Ovary (tissue), 9 donors: ENCODE data around the gene FAM241B. TPM values are rescaled to one million over a fixed set of nuclear protein-coding genes. Genes with fewer than 3 reads are reported as not detected.

ENCODE experiments used
- DNase-seq, 5 donors: peaks; one replicate each; pipeline ENCODE4 v3.0.0-alpha.2; 2019 to 2020
- H3K27ac ChIP-seq, 2 donors: fragments of 200-600 bp; one replicate each; pipeline versions ENCODE4 v1.5.1 to v1.8.0; 2019 to 2022
- H3K27me3 ChIP-seq: fragments of 200-600 bp; one replicate; pipeline ENCODE4 v1.8.0; 2022
- H3K36me3 ChIP-seq: fragments of 200-600 bp; sonication (generic); one replicate; pipeline ENCODE4 v1.5.1; 2019
- H3K4me1 ChIP-seq: one replicate; pipeline ENCODE4 v1.8.1; 2013; ENCODE audit warnings: mild to moderate bottlenecking, moderate library complexity; ENCODE audit not compliant: insufficient read depth
- H3K4me3 ChIP-seq: fragments of 200-600 bp; sonication (generic); one replicate; pipeline ENCODE4 v1.5.1; 2017
- H3K9me3 ChIP-seq, 2 donors: fragments of 200-600 bp in 1 of 2; sonication (generic) in 1 of 2; one replicate each; pipeline versions ENCODE4 v1.5.1 to v1.8.1; 2013 to 2019; ENCODE audit warnings: mild to moderate bottlenecking in 1 of 2, moderate library complexity in 1 of 2
- EP300 ChIP-seq: sonication (generic); formaldehyde crosslinking; IDR thresholded peaks from one replicate; pipeline ENCODE4 v1.6.1; 2017; ENCODE audit warnings: antibody characterized with exemption
- POLR2A ChIP-seq: fragments of 450-650 bp; IDR thresholded peaks from one replicate; pipeline ENCODE4 v1.6.1; 2017; ENCODE audit warnings: antibody characterized with exemption, mild to moderate bottlenecking, moderate library complexity
- WGBS, 3 donors: extraction: QIAGEN DNeasy Blood & Tissue Kit in 1 of 3; methylation state at CpG; one replicate each; pipeline versions ENCODE4 v1.1.5 to v1.1.7; 2013 to 2017; 5-methylcytosine and 5-hydroxymethylcytosine counted together
- intact Hi-C, 4 donors: fragments of 100-400 bp; cut with DNase I; formaldehyde crosslinking; loops; one replicate each; pipeline versions ENCODE4 v1.11.0 to v1.15.1; 2022 to 2023
- polyA plus RNA-seq, 2 donors: library from polyadenylated mRNA; stranded (reverse); fragments of 200-250 nt in 1 of 2; fragments of 350-450 nt in 1 of 2; fragmentation: Illumina TruSeq in 1 of 2; extraction: RNeasy Lipid Tissue Mini Kit (QIAGEN cat#74804) in 1 of 2; gene quantifications; one replicate each; pipeline ENCODE4 v1.2.3, GENCODE V29; 2013 to 2014
- total RNA-seq, 7 donors: library from RNA; depleted of rRNA in 2 of 7; stranded (reverse); fragments of >200 nt in 2 of 7; fragmentation: NEBNext Ultra II Directional in 3 of 7; extraction: Animal tissue kit (Norgen Biotek cat#: 25700) in 3 of 7; gene quantifications; one replicate each; pipeline versions ENCODE4 v1.1.0 to v1.2.4, GENCODE V29; 2016 to 2023
- TF ChIP-seq, protein P1 (sequence below), 3 donors: fragments of 450-650 bp in 2 of 3; fragments of 200-600 bp in 1 of 3; IDR thresholded peaks; one replicate each; pipeline versions ENCODE4 v1.5.1 to v1.8.0; 2016 to 2022; ENCODE audit warnings: antibody characterized with exemption in 3 of 3, mild to moderate bottlenecking in 1 of 3
- donor health status: DM: no; HTN: no; CAD: no; lungs with moderate emphysema.
- donor health status: DM: no; HTN: no; CAD: no.
- donor health status: Bipolar disorder and iron deficiency.
- donor health status: DM: yes; HTN: yes; CAD: no.
- donor health status: DM: no; HTN: no; CAD: no.
- donor health status: DM: yes; HTN: yes; CAD: no.

FAM241B gene
- total and polyA plus RNA-seq, 9 donors: 1.2 to 3.1 (median 2.0) TPM

DNA sequence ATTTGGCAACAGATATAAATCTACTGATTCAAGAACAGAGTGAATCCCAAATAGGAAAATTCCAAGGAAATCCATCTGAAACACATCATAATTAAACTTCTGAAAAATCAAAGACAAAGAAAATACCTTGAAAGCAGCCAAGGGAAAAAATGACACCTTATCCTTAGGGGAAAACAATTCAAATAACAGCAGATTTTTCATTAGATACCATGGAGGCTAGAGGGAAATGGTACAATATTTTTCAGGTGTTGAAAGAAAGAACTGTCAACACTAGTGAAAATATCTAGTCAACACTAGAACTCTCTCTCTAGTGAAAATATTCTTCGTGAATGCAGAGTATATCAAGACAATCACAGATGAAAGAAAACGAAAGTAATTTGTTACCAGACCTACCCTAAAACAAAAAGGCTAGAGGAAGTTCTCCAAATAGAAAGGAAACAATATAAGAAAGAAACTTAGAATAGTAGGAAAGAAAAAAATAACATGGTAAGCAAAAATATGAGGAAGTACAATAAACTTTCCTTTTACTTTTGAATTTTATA, 5.7 kb upstream of the FAM241B start:
- intact Hi-C loops: no loop called here
- H3K36me3 ChIP-seq: no peaks in the 10 kb centered on the region
- no peak for DNase-seq
- no peaks in the 10 kb centered on the region for H3K4me1 ChIP-seq
- no peaks in the 10 kb centered on the region for H3K9me3 ChIP-seq
- no peak overlapping the region for H3K4me3 ChIP-seq
- no peak overlapping the region for H3K27ac ChIP-seq
- TF ChIP-seq POLR2A (no peak), EP300 (no peak)
- TF ChIP-seq, protein P1, sequence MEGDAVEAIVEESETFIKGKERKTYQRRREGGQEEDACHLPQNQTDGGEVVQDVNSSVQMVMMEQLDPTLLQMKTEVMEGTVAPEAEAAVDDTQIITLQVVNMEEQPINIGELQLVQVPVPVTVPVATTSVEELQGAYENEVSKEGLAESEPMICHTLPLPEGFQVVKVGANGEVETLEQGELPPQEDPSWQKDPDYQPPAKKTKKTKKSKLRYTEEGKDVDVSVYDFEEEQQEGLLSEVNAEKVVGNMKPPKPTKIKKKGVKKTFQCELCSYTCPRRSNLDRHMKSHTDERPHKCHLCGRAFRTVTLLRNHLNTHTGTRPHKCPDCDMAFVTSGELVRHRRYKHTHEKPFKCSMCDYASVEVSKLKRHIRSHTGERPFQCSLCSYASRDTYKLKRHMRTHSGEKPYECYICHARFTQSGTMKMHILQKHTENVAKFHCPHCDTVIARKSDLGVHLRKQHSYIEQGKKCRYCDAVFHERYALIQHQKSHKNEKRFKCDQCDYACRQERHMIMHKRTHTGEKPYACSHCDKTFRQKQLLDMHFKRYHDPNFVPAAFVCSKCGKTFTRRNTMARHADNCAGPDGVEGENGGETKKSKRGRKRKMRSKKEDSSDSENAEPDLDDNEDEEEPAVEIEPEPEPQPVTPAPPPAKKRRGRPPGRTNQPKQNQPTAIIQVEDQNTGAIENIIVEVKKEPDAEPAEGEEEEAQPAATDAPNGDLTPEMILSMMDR (IDR thresholded peaks at IDR 0.05): no peak
- WGBS, 3 donors: 48 to 61% (median 60%) methylated on average over 2 of the region's 2 CpGs
- H3K27me3 ChIP-seq: no peaks in the 10 kb centered on the region

DNA sequence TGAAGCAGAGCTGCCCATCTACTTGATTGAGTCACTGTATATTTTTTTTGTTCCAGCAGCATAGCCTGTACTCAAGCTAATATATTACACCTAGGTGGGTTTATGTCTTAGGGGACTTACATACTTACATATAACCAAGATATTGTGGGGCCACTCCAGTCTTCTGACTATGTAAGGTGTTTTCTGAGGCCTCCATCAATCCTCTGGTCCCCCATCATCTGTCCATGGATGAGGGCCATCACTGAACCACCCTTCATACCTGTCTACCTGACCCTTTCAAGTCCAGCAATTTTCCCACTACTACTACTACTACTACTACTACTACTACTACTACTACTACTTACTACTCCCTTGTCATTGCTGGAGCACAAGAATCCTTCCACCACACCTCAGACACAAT, 3.2 kb upstream of the FAM241B start:
- intact Hi-C loops: no loop called here
- Histone ChIP-seq H3K4me3 (no peak overlapping the region), H3K4me1 (peaks cover 1% of the 10 kb centered on the region), H3K27me3 (no peaks in the 10 kb centered on the region), H3K27ac (no peak overlapping the region), H3K9me3 (no peaks in the 10 kb centered on the region), H3K36me3 (no peaks in the 10 kb centered on the region)
- TF ChIP-seq POLR2A (no peak), EP300 (no peak)
- TF ChIP-seq, protein P1 (IDR thresholded peaks at IDR 0.05): no peak
- DNase-seq: no peak

DNA sequence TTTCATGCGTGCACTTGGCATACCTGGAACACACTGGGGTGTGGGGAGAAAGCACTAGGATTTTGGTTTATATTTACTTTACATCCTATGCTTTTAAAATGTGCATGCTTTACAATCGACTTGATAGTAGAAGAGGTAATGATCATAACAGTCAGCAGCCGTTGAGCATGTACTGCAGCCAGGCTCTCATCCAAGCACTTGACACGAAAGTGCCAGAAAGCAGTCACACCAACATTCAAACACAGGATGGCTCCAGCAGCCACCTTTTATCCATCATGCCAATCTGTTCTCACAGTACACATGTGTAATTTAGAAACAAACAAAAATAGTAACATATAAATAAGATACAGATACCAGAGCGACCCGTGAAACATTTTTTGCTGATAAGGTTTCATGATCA, 1.2 kb upstream of the FAM241B start:
- Histone ChIP-seq H3K27me3 (no peaks in the 10 kb centered on the region), H3K36me3 (no peaks in the 10 kb centered on the region), H3K4me1 (peaks cover 1% of the 10 kb centered on the region), H3K9me3 (no peaks in the 10 kb centered on the region), H3K4me3 (no peak overlapping the region), H3K27ac (no peak overlapping the region)
- intact Hi-C loops: no loop called here
- DNase-seq: no peak
- WGBS, 3 donors: 38 to 50% (median 45%) methylated on average over 6 of the region's 6 CpGs
- no peak for TF ChIP-seq EP300
- TF ChIP-seq, protein P1 (IDR thresholded peaks at IDR 0.05): no peak
- TF ChIP-seq POLR2A: no peak

DNA sequence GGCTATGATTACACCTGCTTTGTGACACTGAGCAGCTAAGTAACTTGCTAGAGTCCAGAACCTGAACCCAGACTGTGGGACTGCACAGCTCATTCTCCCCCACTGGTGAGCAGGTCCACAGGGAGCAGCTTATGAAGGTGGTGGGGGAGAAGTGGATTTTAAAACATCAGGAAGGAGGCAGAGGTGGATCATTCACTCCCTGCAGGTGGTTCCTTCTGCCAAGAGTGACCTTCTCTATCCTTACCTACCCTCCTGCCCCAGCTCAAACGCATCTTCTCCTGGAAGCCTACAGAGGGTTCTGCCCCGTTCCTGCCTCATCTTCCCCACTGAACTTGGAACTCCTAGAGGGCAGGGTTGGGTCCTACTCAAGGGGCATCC, 539 bp upstream of the FAM241B start:
- Histone ChIP-seq H3K27me3 (no peaks in the 10 kb centered on the region), H3K9me3 (no peaks in the 10 kb centered on the region), H3K36me3 (no peaks in the 10 kb centered on the region), H3K27ac (no peak overlapping the region), H3K4me3 (peak overlapping the region; percentile 54), H3K4me1 (peaks cover 1% of the 10 kb centered on the region)
- intact Hi-C loops: no loop called here
- 45 to 54% (median 53%) methylated on average over 2 of the region's 2 CpGs for WGBS, 3 donors
- TF ChIP-seq, protein P1 (IDR thresholded peaks at IDR 0.05): no peak
- no peak for TF ChIP-seq POLR2A
- no peak for TF ChIP-seq EP300
- no peak for DNase-seq
